Measurements from ENCODE around the gene PPA2. TPM values are rescaled to one million over a fixed set of nuclear protein-coding genes. Genes with fewer than 3 reads are reported as not detected.

PPA2 gene
- total RNA-seq, 6 donors from 2014 or later, result 40.9 to 106 (median 60.9) TPM

DNA sequence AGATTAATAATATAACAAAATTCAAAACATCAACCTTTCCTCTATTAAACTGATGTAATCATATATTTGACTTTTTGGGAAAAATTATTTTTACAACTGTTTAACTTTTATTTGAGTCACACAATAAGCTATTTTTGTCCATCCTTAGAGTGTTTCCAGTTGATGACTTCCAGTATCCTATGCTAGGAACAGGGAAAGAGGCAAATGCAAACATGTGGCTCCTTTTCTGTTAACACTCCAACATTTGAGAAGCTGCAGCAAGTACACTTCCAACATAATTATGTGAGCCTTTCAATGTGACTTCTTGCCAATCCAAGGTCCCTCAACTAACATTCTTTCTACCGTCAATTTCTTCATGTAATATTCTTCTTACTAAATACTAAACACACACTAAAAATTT, 117.7 kb downstream of the PPA2 start:
- no peaks in the 10 kb centered on the region for H3K9me3 ChIP-seq
- no peak overlapping the region for H3K4me3 ChIP-seq
- H3K4me1 ChIP-seq, result no peaks in the 10 kb centered on the region
- no peak for DNase-seq
- ATAC-seq (ENCODE audit: low FRiP score in 2 of 2), result no peak
- TF ChIP-seq POLR2AphosphoS5 (IDR thresholded peaks at IDR 0.05) (no peak), EP300 (IDR thresholded peaks at IDR 0.05) (no peak), POLR2A (IDR thresholded peaks at IDR 0.05) (no peak)
- TF ChIP-seq, protein P1, sequence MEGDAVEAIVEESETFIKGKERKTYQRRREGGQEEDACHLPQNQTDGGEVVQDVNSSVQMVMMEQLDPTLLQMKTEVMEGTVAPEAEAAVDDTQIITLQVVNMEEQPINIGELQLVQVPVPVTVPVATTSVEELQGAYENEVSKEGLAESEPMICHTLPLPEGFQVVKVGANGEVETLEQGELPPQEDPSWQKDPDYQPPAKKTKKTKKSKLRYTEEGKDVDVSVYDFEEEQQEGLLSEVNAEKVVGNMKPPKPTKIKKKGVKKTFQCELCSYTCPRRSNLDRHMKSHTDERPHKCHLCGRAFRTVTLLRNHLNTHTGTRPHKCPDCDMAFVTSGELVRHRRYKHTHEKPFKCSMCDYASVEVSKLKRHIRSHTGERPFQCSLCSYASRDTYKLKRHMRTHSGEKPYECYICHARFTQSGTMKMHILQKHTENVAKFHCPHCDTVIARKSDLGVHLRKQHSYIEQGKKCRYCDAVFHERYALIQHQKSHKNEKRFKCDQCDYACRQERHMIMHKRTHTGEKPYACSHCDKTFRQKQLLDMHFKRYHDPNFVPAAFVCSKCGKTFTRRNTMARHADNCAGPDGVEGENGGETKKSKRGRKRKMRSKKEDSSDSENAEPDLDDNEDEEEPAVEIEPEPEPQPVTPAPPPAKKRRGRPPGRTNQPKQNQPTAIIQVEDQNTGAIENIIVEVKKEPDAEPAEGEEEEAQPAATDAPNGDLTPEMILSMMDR (IDR thresholded peaks at IDR 0.05), result no peak
- H3K27me3 ChIP-seq, result no peaks in the 10 kb centered on the region
- H3K27ac ChIP-seq, result no peak overlapping the region
- WGBS, 2 donors, result 68 to 78% methylated on average over 1 of the region's 1 CpG
- peaks cover 0 to 5% (median under 1%) of the 10 kb centered on the region in 4 donors for H3K36me3 ChIP-seq

DNA sequence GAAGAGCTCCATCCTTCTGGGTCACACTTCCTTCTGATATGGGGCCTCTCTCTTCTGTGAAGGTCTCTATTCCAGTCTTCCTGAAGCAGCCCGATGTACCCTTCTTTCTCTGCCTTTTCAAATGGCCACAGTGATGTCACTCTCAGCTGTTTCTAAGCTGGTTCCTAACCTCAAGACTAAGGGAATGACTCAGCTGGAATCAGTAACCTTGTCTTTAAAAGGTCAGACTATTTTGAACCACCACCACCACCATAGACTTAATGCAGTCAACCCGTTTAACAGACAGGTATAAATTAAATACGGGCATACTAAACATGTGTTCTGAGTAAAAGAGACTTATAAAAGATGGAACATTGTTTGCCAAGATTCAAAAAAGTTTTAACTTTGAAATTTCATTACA, 121.0 kb downstream of the PPA2 start:
- no peaks in the 10 kb centered on the region for H3K4me1 ChIP-seq
- H3K27ac ChIP-seq, result no peak overlapping the region
- DNase-seq, result no peak
- no peaks in the 10 kb centered on the region for H3K27me3 ChIP-seq
- no peak for TF ChIP-seq POLR2A (IDR thresholded peaks at IDR 0.05)
- H3K36me3 ChIP-seq, result no peaks in the 10 kb centered on the region
- whole genome bisulfite sequencing, 2 donors, result 87 to 90% methylated on average over 3 of the region's 3 CpGs
- no peaks in the 10 kb centered on the region for H3K9me3 ChIP-seq
- no peak for ATAC-seq (ENCODE audit: low FRiP score in 2 of 2)
- H3K4me3 ChIP-seq, result no peak overlapping the region

DNA sequence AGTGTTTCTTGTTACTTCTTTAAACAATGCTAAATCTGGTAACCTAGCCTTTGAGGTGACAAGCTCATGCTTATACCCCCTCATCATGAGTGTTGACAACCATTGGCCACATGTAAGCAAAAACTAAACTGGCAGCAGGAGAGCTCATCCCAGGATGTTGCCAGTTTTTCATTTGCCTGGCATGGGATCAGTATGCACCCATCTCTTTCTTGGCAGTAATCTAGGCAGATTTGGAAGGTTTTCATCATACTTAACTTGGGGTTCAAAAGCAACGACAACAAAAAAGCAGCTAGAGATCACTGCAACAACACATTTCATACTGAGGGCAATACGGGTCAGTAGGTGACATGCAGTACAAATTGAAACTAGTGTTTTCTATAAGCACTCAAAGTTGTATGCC, 122.0 kb downstream of the PPA2 start:
- Histone ChIP-seq H3K36me3 (no peaks in the 10 kb centered on the region), H3K27me3 (no peaks in the 10 kb centered on the region), H3K9me3 (no peaks in the 10 kb centered on the region), H3K4me3 (no peak overlapping the region), H3K27ac (no peak overlapping the region), H3K4me1 (no peaks in the 10 kb centered on the region)
- TF ChIP-seq POLR2A (IDR thresholded peaks at IDR 0.05) (no peak), EP300 (IDR thresholded peaks at IDR 0.05) (no peak), POLR2AphosphoS5 (IDR thresholded peaks at IDR 0.05) (no peak)
- TF ChIP-seq, protein P1 (IDR thresholded peaks at IDR 0.05), result no peak
- DNase-seq (no peak), ATAC-seq (ENCODE audit: low FRiP score in 2 of 2) (no peak)
- 86 to 90% methylated on average over 2 of the region's 2 CpGs for WGBS, 2 donors

DNA sequence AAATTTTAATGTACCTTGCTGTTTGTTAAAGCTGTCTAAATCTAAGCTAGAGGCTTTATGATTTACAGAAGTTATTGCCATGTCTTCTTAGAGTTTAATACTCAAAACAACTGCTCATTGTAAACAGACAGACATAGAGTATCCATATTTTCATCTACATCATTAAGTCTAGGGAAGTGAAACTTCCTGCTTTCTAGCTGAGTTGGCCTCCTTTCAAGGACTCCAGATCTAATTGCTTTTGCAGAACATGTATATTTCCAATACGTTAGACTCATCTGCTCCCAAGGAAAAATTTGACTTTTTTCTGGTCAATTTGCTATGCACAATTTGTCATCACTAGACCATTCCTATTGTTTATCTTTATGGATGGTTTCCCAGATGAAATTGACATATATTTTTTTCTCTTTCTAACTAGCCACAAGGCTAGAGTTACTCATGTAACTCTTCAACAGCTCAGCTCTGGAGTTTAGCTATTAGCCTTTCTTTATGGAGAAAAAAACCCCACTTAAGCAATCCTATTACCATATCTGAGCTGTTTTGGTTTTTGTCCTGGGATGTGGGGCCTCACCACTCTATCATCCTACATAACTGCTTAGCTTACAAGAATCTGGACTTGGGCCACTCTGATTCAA, 122.9 kb downstream of the PPA2 start:
- ATAC-seq (ENCODE audit: low FRiP score in 2 of 2) (peak in 1 of 2 donors; percentile 34), DNase-seq (no peak)
- TF ChIP-seq POLR2A (IDR thresholded peaks at IDR 0.05) (no peak), EP300 (IDR thresholded peaks at IDR 0.05) (no peak), POLR2AphosphoS5 (IDR thresholded peaks at IDR 0.05) (no peak)
- TF ChIP-seq, protein P1 (IDR thresholded peaks at IDR 0.05), result no peak
- Histone ChIP-seq H3K27me3 (no peaks in the 10 kb centered on the region), H3K9me3 (no peaks in the 10 kb centered on the region), H3K4me3 (no peak overlapping the region), H3K27ac (no peak overlapping the region), H3K4me1 (no peaks in the 10 kb centered on the region), H3K36me3 (no peaks in the 10 kb centered on the region)
- WGBS, 2 donors, result 41 to 57% methylated on average over 1 of the region's 1 CpG

DNA sequence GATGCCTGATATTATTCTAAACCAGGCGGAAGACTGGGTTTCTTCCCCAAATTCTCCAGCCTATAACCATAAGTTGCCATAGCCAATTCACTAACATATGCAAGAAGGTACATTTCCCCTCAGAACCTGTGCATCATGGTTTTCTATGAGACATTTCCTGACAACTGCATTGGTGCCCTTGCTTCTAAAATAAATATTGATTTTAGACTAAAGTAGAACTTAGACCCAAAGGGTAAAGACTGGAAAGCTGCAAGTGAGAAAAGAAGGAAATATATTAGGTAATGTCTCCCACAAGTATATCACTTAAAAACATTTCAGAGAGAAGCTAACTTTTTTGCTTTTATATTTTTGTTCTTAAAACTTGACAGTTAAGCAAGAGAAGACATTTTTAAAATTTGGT, 125.1 kb downstream of the PPA2 start:
- TF ChIP-seq EP300 (IDR thresholded peaks at IDR 0.05) (no peak), POLR2A (IDR thresholded peaks at IDR 0.05) (no peak), POLR2AphosphoS5 (IDR thresholded peaks at IDR 0.05) (no peak)
- TF ChIP-seq, protein P1 (IDR thresholded peaks at IDR 0.05), result no peak
- Histone ChIP-seq H3K27me3 (no peaks in the 10 kb centered on the region), H3K36me3 (no peaks in the 10 kb centered on the region), H3K4me3 (no peak overlapping the region), H3K27ac (no peak overlapping the region), H3K4me1 (no peaks in the 10 kb centered on the region), H3K9me3 (no peaks in the 10 kb centered on the region)
- no peak for ATAC-seq (ENCODE audit: low FRiP score in 2 of 2)
- WGBS, 2 donors, result 89 to 94% methylated on average over 1 of the region's 1 CpG
- DNase-seq, result no peak

Data from upper lobe of left lung (tissue), 6 donors.